ENCODE results near the gene AP2A2. TPM values are rescaled to one million over a fixed set of nuclear protein-coding genes. Genes with fewer than 3 reads are reported as not detected.

The AP2A2 gene
- polyA plus RNA-seq, 1 experiment, result 76.5 TPM

- ChIA-PET POLR2A (no interaction called here), CTCF (no interaction called here)
- no peak for TF ChIP-seq CTCF (IDR thresholded peaks at IDR 0.05; ENCODE audit: insufficient read depth, low read depth, low read length)
- Histone ChIP-seq H3K36me3 (ENCODE audit: control insufficient read depth, insufficient read depth, low read length) (peaks cover 6% of the 10 kb centered on the region), H3K27me3 (ENCODE audit: control insufficient read depth, insufficient read depth, low read length) (no peaks in the 10 kb centered on the region), H3K4me3 (ENCODE audit: low read depth, low read length) (no peak overlapping the region)
- no peak for DNase-seq (ENCODE audit: low read depth)
These were observed 36.3 kb downstream of the AP2A2 start for GRCh38 chr11:961921-962320.

DNA sequence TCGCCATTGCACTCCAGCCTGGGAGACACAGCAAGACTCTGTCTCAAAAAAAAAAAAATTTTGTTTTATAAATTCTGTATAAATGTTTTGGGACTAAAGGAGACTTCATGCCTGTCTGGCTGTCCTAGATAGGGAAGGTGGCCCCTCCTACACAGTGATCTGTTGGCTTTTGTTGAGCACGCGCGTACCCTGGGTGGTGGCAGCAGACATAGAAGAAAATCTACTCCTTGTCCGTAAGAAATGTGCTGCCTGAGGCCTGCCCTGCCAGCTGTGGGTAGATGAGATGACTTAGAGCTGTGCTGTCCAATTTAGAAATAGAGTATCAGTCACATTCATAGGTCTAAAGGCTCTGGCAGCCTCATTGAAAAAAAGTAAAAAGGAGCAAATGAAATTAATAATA, 37.0 kb downstream of the AP2A2 start:
- Histone ChIP-seq H3K36me3 (ENCODE audit: control insufficient read depth, insufficient read depth, low read length) (peaks cover 6% of the 10 kb centered on the region), H3K27me3 (ENCODE audit: control insufficient read depth, insufficient read depth, low read length) (no peaks in the 10 kb centered on the region), H3K4me3 (ENCODE audit: low read depth, low read length) (no peak overlapping the region)
- ChIA-PET CTCF (no interaction called here), POLR2A (no interaction called here)
- no peak for DNase-seq (ENCODE audit: low read depth)
- TF ChIP-seq CTCF (IDR thresholded peaks at IDR 0.05; ENCODE audit: insufficient read depth, low read depth, low read length), result no peak

DNA sequence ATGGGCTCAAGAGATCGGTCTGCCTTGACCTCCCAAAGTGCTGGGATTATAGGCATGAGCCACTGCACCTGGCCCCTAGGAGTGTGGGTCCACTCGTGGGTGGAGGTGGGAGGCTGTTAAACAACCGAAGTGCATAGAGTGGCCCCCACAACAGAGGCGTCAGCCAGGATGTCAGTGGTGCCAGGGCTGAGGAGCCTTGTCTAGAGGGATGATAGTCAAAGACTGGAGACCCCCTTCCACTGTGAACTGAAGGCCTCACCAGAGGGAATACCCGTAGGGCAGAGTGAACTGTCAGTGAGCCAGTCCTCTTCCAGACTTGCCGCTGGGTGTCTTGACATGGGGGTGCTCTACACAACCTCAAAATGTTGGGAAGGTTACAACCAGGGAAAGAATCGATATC, 38.2 kb downstream of the AP2A2 start:
- H3K4me3 ChIP-seq (ENCODE audit: low read depth, low read length), result no peak overlapping the region
- no peaks in the 10 kb centered on the region for H3K27me3 ChIP-seq (ENCODE audit: control insufficient read depth, insufficient read depth, low read length)
- POLR2A ChIA-PET, result no interaction called here
- DNase-seq (ENCODE audit: low read depth), result no peak
- CTCF ChIA-PET, result interaction anchor here (0.7 kb wide), 1 partner anchor 84 kb away, joined by 3 read pairs; no protein-coding TSS in a partner anchor
- TF ChIP-seq CTCF (IDR thresholded peaks at IDR 0.05; ENCODE audit: insufficient read depth, low read depth, low read length), result no peak
- H3K36me3 ChIP-seq (ENCODE audit: control insufficient read depth, insufficient read depth, low read length), result peaks cover 7% of the 10 kb centered on the region

- ChIA-PET CTCF (no interaction called here), POLR2A (no interaction called here)
- H3K36me3 ChIP-seq (ENCODE audit: control insufficient read depth, insufficient read depth, low read length), result peaks cover 10% of the 10 kb centered on the region
- no peak for DNase-seq (ENCODE audit: low read depth)
- no peaks in the 10 kb centered on the region for H3K27me3 ChIP-seq (ENCODE audit: control insufficient read depth, insufficient read depth, low read length)
- H3K4me3 ChIP-seq (ENCODE audit: low read depth, low read length), result no peak overlapping the region
- TF ChIP-seq CTCF (IDR thresholded peaks at IDR 0.05; ENCODE audit: insufficient read depth, low read depth, low read length), result no peak
These were observed 39.6 kb downstream of the AP2A2 start for GRCh38 chr11:965206-965775.

- no peak for DNase-seq (ENCODE audit: low read depth)
- peaks cover 13% of the 10 kb centered on the region for H3K36me3 ChIP-seq (ENCODE audit: control insufficient read depth, insufficient read depth, low read length)
- TF ChIP-seq CTCF (IDR thresholded peaks at IDR 0.05; ENCODE audit: insufficient read depth, low read depth, low read length), result no peak
- H3K4me3 ChIP-seq (ENCODE audit: low read depth, low read length), result no peak overlapping the region
- POLR2A ChIA-PET, result no interaction called here
- CTCF ChIA-PET, result interaction anchor here (0.6 to 0.9 kb wide), 2 partner anchors 9 to 10 kb away, joined by 3 to 5 read pairs; no protein-coding TSS in a partner anchor
- H3K27me3 ChIP-seq (ENCODE audit: control insufficient read depth, insufficient read depth, low read length), result no peaks in the 10 kb centered on the region
These were observed 42.5 kb downstream of the AP2A2 start for GRCh38 chr11:967995-968751.

All from BJ (cell line).